Renal cortex interstitium (tissue), 15 donors: ENCODE measurements around the gene IRAK1BP1. TPM values are rescaled to one million over a fixed set of nuclear protein-coding genes. Genes with fewer than 3 reads are reported as not detected.
"Not testable (repeated sequence)": the region's sequence is repeated elsewhere in the genome, so short reads cannot be mapped to it uniquely, and the experiment has no call there.

Experiments used
- DNase-seq, 11 donors: peaks; one replicate each; pipeline ENCODE4 v3.0.0-alpha.2; 2013; ENCODE audit warnings: low read depth in 9 of 11, low spot score in 4 of 11; ENCODE audit errors: extremely low read depth in 1 of 11
- long read RNA-seq, 16 experiments: transcript quantifications; one replicate each; lab custom pipeline, GENCODE V29; 2026
- polyA plus RNA-seq, 3 donors: library from polyadenylated mRNA; unstranded; fragments of 120-200 nt; gene quantifications; one replicate each; pipeline ENCODE4 v1.2.1, GENCODE V29; 2013; ENCODE audit not compliant: insufficient read length in 3 of 3

IRAK1BP1 gene
- polyA plus RNA-seq = 10 to 100 TPM in 2 of 3 donors, 1 to 10 TPM in 1; 8.9 to 16.3 (median 14.6) TPM
- long read RNA-seq, donor 1, full-length matches to known transcripts = 6 of 43 reads
- long read RNA-seq, donor 1, partial matches to known transcripts = 31 of 43 reads
- long read RNA-seq, donor 1, other reads (novel, unspliced or antisense) = 6 of 43 reads
- long read RNA-seq, donor 2, full-length matches to known transcripts = 3 of 3 reads
- long read RNA-seq, donor 2, partial matches to known transcripts = 0 of 3 reads
- long read RNA-seq, donor 2, other reads (novel, unspliced or antisense) = 0 of 3 reads
- long read RNA-seq, donor 3, full-length matches to known transcripts = 6 of 58 reads
- long read RNA-seq, donor 3, partial matches to known transcripts = 52 of 58 reads
- long read RNA-seq, donor 3, other reads (novel, unspliced or antisense) = 0 of 58 reads
- long read RNA-seq, donor 4, full-length matches to known transcripts = 6 of 36 reads
- long read RNA-seq, donor 4, partial matches to known transcripts = 30 of 36 reads
- long read RNA-seq, donor 4, other reads (novel, unspliced or antisense) = 0 of 36 reads
- long read RNA-seq, donor 5 = 0 reads
- long read RNA-seq, donor 6, full-length matches to known transcripts = 3 of 3 reads
- long read RNA-seq, donor 6, partial matches to known transcripts = 0 of 3 reads
- long read RNA-seq, donor 6, other reads (novel, unspliced or antisense) = 0 of 3 reads
- long read RNA-seq, donor 7, full-length matches to known transcripts = 6 of 66 reads
- long read RNA-seq, donor 7, partial matches to known transcripts = 60 of 66 reads
- long read RNA-seq, donor 7, other reads (novel, unspliced or antisense) = 0 of 66 reads
- long read RNA-seq, donor 8 = 0 reads
- long read RNA-seq, donor 9, full-length matches to known transcripts = 6 of 42 reads
- long read RNA-seq, donor 9, partial matches to known transcripts = 36 of 42 reads
- long read RNA-seq, donor 9, other reads (novel, unspliced or antisense) = 0 of 42 reads
- long read RNA-seq, donor 10, full-length matches to known transcripts = 1 of 46 reads
- long read RNA-seq, donor 10, partial matches to known transcripts = 45 of 46 reads
- long read RNA-seq, donor 10, other reads (novel, unspliced or antisense) = 0 of 46 reads
- long read RNA-seq, donor 11, full-length matches to known transcripts = 5 of 5 reads
- long read RNA-seq, donor 11, partial matches to known transcripts = 0 of 5 reads
- long read RNA-seq, donor 11, other reads (novel, unspliced or antisense) = 0 of 5 reads
- long read RNA-seq, donor 12, full-length matches to known transcripts = 1 of 1 reads
- long read RNA-seq, donor 12, partial matches to known transcripts = 0 of 1 reads
- long read RNA-seq, donor 12, other reads (novel, unspliced or antisense) = 0 of 1 reads
- long read RNA-seq, donor 13 = 0 reads
- long read RNA-seq, donor 14, full-length matches to known transcripts = 4 of 53 reads
- long read RNA-seq, donor 14, partial matches to known transcripts = 49 of 53 reads
- long read RNA-seq, donor 14, other reads (novel, unspliced or antisense) = 0 of 53 reads
- long read RNA-seq, donor 15, full-length matches to known transcripts = 4 of 4 reads
- long read RNA-seq, donor 15, partial matches to known transcripts = 0 of 4 reads
- long read RNA-seq, donor 15, other reads (novel, unspliced or antisense) = 0 of 4 reads
- long read RNA-seq, donor 16, full-length matches to known transcripts = 18 of 313 reads
- long read RNA-seq, donor 16, partial matches to known transcripts = 261 of 313 reads
- long read RNA-seq, donor 16, other reads (novel, unspliced or antisense) = 34 of 313 reads

- peak; percentile 75 to 86 (median 85) for DNase-seq
Observed at GRCh38 chr6:78867370-78868040, at the start of gene IRAK1BP1. TSS of gene IRAK1BP1 (plus strand) at chr6:78867551. CDS start at chr6:78867577, 26 bp downstream.

GRCh38 chr6:78824045-78824444 is 43.3 kb upstream of the IRAK1BP1 start:
- DNase-seq = no peak

DNA sequence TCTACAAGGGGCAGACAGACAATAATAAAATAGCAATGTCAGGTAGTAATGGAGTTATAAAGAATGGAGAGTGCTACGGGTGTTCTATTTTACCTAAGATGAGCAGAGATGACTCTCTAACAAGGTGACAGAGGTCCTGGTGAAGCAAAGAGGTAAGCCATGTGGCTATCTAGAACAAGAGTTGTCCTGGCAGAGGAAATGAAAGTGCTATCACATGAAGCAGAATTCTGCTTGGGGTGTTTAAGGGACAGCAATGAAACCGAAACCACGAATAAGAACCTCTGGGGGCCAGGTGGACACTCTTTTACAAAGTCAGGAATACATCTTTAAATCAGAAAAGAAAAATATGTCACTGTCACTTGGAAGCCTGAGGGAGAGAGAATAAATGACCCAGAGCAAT is 37.9 kb upstream of the IRAK1BP1 start:
- no peak for DNase-seq

GRCh38 chr6:78830805-78831204 is 36.5 kb upstream of the IRAK1BP1 start:
- no peak for DNase-seq

DNA sequence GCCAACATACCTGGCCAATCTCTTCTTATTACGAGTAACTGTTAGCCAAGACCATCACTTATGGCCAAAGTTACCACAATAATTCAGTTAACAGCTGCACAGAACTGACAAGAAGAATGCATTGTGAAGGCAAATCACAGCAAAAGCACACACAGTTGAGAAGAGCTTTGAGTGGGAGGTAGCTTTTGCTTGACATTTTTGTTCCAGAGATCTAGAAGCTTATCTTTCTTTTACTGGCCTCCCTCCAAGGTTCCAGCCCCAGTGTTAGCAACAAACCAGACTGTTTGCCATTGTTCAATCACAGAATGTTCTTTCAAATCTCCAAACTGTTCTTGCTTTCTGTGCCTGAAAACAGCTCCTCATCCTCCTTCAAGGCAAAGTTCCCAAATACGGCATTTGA is 35.9 kb upstream of the IRAK1BP1 start:
- peak in 4 of 11 donors; percentile 6 to 12 (median 6) for DNase-seq

DNA sequence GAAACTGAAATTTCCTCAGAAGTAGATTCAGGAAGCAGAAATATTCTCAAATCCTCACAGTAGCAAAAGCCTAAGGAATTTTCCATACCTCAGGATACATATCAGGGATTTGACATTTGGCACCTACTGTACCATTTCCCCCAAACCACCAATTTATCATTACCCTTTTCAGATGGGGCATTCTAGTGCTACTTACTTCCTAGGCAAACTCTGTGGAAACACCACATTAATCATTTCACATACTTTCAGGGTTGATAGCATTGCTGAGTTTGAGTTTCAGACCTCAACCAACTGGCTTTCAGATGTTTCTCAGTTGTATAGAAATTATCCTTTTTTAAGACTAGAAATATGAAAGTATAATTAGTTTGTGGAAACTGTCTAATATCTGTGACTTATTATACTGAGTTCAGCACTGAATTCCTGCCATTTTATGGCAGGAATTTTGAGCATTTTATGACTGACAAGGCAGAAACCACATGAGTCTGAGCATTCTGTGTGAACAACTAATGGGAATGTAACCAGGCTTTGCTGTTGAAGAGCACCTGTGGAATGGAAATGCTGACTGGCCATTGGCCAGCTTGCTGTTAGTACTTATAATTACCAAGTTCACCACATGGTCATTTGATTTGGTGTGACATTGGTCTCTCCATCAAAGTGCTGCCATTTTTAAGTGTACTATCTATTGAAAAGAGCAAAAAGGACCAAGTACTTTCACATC is 35.1 kb upstream of the IRAK1BP1 start:
- no peak for DNase-seq

- no peak for DNase-seq
Observed at GRCh38 chr6:78835817-78836216, 31.5 kb upstream of the IRAK1BP1 start.

GRCh38 chr6:78836598-78836997 is 30.8 kb upstream of the IRAK1BP1 start:
- no peak for DNase-seq

DNA sequence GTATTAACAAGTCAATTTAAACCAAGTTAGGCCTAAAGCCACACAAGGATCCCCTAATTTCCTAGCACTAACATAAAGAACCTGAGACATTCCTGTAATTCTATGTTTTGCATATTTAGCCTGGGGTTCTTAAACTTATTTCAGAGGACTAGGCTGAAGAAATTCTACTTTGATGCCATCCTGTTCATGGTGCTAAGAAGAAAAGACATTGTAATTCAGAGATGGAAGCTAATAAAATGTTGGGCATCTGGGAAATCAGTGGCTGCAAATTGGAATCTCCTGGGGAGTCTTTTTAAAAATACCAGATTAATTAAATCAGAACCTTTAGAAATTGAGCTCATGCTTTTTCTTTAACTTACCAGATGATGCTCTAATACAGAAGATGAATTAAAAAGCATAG is 26.2 kb upstream of the IRAK1BP1 start:
- no peak for DNase-seq

GRCh38 chr6:78842953-78843352 is 24.4 kb upstream of the IRAK1BP1 start:
- no peak for DNase-seq

DNA sequence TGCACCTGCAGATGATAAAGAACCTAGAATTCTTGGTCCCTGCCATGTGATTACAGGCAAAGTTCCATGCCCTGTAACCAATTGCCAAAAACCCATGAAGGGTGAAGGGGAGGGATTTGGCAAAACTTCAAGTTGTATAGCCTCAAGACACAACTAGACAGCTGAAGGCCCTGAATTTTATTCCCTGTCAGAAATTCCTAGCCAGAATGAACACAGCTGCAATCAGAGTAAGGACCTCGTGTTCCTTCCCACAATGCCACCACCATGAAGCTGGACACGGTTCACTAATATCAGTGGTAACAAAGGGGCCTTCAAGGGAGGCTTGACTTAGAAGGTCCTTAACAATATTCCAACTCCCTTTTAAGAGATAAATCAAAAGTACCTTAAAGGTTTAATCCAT is 22.5 kb upstream of the IRAK1BP1 start:
- no peak for DNase-seq

- no peak for DNase-seq
Observed at GRCh38 chr6:78845567-78845966, 21.8 kb upstream of the IRAK1BP1 start.

GRCh38 chr6:78850621-78851020 is 16.7 kb upstream of the IRAK1BP1 start:
- no peak for DNase-seq

- DNase-seq = no peak
Observed at GRCh38 chr6:78851156-78851555, 16.2 kb upstream of the IRAK1BP1 start.

- no peak for DNase-seq
Observed at GRCh38 chr6:78854546-78854945, 12.8 kb upstream of the IRAK1BP1 start.

DNA sequence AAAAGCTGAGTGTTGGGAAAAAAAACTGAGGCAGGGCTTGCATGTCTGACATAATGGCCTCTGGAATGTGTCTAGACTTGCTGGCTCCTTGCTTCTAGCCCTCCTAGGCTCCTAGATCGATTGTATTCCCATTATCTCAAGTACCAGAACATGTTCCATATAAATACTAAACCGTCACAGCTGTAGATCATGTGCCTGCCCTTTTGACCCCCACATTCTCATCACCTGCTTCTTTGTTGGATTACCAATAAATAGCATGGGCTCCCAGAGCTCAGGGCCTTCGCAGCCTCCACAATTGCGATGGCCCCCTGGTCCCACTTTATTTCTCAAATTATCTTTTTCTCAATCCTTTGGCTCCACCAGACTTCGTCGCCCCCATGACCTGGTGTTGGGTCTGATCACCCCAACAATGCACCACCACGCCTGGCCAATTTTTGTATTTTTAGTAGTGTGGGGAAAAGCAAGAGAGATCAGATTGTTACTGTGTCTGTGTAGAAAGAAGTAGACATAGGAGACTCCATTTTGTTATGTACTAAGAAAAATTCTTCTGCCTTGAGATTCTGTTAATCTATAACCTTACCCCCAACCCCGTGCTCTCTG is 8.9 kb upstream of the IRAK1BP1 start:
- not testable (repeated sequence) for DNase-seq

GRCh38 chr6:78861509-78861908 is 5.8 kb upstream of the IRAK1BP1 start:
- no peak for DNase-seq
